GM19238 (cell line): Measurements from ENCODE around the gene HS3ST6.
"Not testable (repeated sequence)": the region's sequence is repeated elsewhere in the genome, so short reads cannot be mapped to it uniquely, and the experiment has no call there.

Source experiments
- DNase-seq: peaks from one replicate; pipeline ENCODE4 v3.0.0; 2011; ENCODE audit warnings: low spot score; ENCODE audit not compliant: insufficient read length

HS3ST6 gene

GRCh38 chr16:1907226-1907860 lies 10.9 kb downstream of the HS3ST6 start:
- no peak for DNase-seq

DNA sequence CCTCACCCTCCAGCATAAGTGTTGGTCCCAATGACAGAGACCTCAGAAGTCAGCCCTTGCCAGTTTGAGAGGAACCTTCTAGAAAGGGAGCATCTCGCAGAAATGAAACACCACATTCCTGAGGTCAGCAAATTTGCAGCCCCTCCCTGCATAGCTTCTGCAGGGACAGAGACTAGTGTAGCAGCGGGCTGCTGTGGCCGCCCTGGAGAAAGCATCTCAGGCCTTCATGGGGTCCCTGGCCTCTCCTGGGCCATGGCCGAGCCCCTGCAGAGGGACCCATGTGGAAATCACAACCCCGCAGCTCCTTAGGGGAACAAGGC lies 11.4 kb downstream of the HS3ST6 start:
- DNase-seq, result no peak

- DNase-seq, result no peak
Observed at GRCh38 chr16:1906055-1906845, 12.0 kb downstream of the HS3ST6 start.

DNA sequence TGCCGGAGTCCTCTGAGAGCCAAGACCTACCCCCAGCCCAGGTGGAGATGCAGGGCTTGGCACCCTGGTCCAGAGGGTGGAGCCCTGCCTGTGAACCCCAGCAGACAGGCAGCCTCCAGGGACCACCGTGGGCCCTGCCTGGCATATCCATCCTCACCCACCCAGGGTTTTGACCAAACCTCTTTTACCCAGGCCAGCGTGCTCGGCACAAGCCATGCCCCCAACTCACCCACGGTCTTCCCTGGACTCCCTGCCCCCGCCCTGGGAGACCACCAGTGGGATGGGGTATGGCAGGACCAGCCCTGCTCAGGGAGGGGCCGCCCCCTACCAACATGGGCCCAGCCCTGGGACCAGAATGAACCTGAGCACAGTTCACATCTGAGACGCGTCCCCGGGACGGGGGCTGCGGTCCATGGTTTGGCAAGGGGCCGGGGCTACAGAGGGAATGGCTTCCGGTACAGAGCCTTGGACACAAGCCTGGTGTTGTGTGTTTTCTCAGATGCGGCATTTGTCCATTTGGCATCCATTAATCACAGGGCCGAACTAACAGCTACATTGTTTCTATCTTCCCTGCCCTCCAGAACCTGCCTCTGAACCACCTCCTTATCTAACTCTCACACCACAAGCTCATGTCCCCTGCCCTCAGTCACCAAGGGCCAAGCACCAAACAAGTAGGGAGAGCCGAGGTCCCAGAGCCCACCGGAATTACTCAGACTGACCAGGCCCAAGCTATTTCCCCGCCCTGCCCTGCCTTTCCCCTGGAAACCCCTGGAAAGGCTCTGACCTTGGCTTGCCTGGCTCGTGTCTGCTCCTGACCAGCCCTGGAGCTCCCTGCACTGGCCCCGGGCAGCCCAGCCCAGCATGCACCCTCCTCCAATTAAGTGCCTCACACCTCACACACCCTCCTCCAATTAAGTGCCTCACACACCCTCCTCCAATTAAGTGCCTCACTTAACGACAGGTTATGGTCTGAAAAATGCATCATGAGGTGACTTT lies 14.1 kb downstream of the HS3ST6 start:
- DNase-seq, result no peak

- DNase-seq, result no peak
Observed at GRCh38 chr16:1903220-1903574, 15.0 kb downstream of the HS3ST6 start.

- no peak for DNase-seq
Observed at GRCh38 chr16:1902547-1903219, 15.5 kb downstream of the HS3ST6 start.

- no peak for DNase-seq
Observed at GRCh38 chr16:1900452-1900774, 17.8 kb downstream of the HS3ST6 start.

DNA sequence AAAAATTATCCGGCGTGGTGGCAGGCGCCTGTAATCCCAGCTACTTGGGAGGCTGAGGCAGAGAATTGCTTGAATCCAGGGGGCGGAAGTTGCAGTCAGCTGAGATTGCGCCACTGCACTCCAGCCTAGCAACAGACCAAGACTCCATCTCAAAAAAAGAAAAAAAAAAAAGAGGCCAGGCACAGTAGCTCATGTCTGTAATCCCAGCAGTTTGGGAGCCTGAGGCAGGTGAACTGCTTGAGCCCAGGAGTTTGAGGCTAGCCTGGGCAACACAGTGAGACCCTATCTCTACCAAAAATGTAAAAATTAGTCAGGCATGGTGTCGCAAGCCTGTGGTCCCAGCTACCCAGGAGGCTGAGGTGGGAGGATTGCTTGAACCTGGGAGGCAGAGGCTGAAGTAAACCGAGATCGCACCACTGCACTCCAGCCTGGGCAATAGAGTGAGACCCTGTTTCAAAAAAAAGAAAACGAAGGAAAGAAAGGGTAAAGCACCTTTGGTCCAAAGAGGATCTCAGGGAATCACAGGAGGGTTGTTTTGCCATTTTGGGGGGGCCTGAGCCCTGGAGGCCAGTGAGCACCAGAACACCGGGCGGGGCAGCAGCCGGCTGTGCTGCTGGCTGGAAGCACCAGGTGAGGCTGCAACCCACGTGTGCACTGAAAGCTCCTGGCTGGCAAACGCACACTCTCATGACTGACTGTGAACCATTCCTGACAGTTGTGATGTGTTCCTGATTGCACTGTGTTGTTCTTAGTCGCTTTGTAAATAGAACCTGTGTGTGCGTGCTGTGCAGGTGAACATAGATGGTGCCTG lies 18.4 kb downstream of the HS3ST6 start:
- DNase-seq, result no peak

DNA sequence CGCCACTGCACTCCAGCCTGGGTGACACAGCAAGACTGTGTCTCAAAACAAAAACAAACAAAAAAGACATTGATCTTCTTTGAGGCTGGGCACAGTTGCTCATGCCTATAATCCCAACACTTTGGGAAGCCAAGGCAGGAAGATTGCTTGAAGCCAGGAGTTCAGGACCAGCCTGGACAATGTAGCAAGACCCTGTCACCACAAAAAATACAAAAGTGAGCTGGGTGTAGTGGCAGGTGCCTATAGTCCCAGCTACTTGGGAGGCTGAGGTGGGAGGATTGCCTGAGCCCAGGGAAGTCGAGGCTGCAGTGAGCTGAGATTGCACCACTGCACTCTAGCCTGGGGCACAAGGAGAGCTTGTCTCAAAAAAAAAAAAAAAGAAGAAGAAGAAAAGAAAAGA lies 20.5 kb downstream of the HS3ST6 start:
- not testable (repeated sequence) for DNase-seq

GRCh38 chr16:1895949-1896675 lies 22.1 kb downstream of the HS3ST6 start:
- DNase-seq, result no peak

DNA sequence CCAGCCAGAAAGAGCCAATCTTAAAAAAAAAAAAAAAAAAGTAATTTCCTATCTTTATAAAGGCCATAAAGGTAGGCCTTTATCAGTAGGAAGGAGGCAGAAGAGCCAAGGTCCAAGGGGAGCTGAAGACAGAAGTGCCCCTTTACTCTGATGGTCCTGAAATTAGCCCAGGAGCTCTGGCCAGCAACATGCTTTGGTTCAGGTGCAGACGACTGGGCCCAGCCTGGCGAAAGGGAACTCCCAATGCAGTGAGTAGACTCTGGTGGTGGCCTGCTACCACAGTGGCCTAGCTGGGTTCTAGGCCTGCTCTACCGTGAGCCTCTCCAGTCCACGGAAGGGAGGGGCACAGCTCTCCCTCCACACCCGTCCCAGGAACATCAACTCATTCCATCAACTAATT lies 23.1 kb downstream of the HS3ST6 start:
- DNase-seq, result no peak

- no peak for DNase-seq
Observed at GRCh38 chr16:1890708-1891050, 27.5 kb downstream of the HS3ST6 start.

- DNase-seq, result no peak
Observed at GRCh38 chr16:1890024-1890707, 28.0 kb downstream of the HS3ST6 start.

GRCh38 chr16:1887711-1888354 lies 30.4 kb downstream of the HS3ST6 start:
- DNase-seq, result no peak

DNA sequence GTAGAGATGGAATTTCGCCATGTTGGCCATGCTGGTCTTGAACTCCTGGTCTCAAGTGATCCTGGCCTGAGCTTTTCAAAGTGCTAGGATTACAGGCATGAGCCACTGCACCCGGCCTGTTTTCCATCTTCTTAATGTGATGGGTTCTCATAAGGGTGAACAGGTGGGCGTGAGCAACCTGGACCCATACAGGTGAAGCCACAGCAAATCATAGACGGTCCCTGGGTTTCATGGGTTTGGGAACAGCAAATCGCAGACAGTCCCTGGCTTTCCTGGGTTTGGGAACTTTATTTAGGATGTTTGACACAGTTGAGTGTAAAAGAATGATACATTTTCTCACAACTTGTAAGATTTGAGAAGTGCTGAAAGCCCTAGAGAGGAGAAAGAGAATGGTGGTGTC lies 33.3 kb downstream of the HS3ST6 start:
- no peak for DNase-seq

- DNase-seq, result no peak
Observed at GRCh38 chr16:1884155-1884760, 34.0 kb downstream of the HS3ST6 start.

- DNase-seq, result not testable (repeated sequence)
Observed at GRCh38 chr16:1881172-1881571, 37.0 kb downstream of the HS3ST6 start.

- no peak for DNase-seq
Observed at GRCh38 chr16:1879477-1879876, 38.7 kb downstream of the HS3ST6 start.

DNA sequence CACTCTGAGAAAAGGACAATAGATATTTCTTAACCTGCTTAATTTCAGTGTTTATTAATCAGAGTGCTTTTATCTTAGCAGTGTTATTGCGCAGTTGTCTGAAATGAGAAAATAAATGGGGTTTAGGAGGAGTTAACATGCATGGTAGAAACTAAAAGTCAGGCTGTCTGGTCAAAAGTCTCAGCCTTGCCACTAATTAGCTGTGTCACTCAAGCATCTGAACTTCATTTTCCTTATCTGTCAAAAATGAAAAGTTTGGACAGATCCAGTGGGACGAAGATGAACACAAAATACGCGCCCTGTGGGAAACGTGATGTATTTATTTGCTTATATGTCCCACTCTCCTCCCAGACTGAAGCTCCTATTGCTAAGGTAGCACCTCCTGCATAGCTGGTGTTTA lies 40.0 kb downstream of the HS3ST6 start:
- no peak for DNase-seq
